KMS-11 (cell line): ENCODE data around the gene ACAD8.
"Not testable (repeated sequence)": the region's sequence is repeated elsewhere in the genome, so short reads cannot be mapped to it uniquely, and the experiment has no call there.

Experiments
- H2AFZ ChIP-seq: fragments of 200-600 bp; sonication (generic); 2 replicates; pipeline ENCODE4 v1.6.1; 2016; ENCODE audit warnings: antibody characterized with exemption, mixed run types, low read depth
- H3K27ac ChIP-seq: fragments of 200-600 bp; sonication (generic); 2 replicates; pipeline ENCODE4 v1.6.1; 2016; ENCODE audit warnings: mild to moderate bottlenecking, mixed run types
- H3K27me3 ChIP-seq: fragments of 200-600 bp; sonication (generic); 2 replicates; pipeline ENCODE4 v1.6.1; 2017; ENCODE audit warnings: mild to moderate bottlenecking, low read depth, mixed run types, moderate library complexity; ENCODE audit not compliant: insufficient read depth
- H3K36me3 ChIP-seq: fragments of 200-600 bp; sonication (generic); 2 replicates; pipeline ENCODE4 v1.6.1; 2017; ENCODE audit warnings: mild to moderate bottlenecking, mixed run types; ENCODE audit not compliant: insufficient read depth
- H3K4me1 ChIP-seq: fragments of 200-600 bp; sonication (generic); 2 replicates; pipeline ENCODE4 v1.6.1; 2016; ENCODE audit warnings: mild to moderate bottlenecking, low read depth, mixed run types; ENCODE audit not compliant: poor library complexity, severe bottlenecking
- H3K4me2 ChIP-seq: fragments of 200-600 bp; sonication (generic); 2 replicates; pipeline ENCODE4 v1.7.0; 2016; ENCODE audit warnings: mild to moderate bottlenecking, mixed run types
- H3K4me3 ChIP-seq: fragments of 200-600 bp; sonication (generic); IDR thresholded peaks from 2 replicates; pipeline ENCODE4 v1.6.1; 2017; ENCODE audit warnings: low read depth, low read length, mixed read lengths; ENCODE audit not compliant: insufficient read depth
- H3K79me2 ChIP-seq: fragments of 200-600 bp; sonication (generic); 2 replicates; pipeline ENCODE4 v1.6.1; 2016; ENCODE audit warnings: low read depth, mixed run types; ENCODE audit not compliant: insufficient read depth
- H3K9ac ChIP-seq: fragments of 200-600 bp; sonication (generic); 2 replicates; pipeline ENCODE4 v1.6.1; 2016; ENCODE audit warnings: mild to moderate bottlenecking, mixed run types
- H4K20me1 ChIP-seq: fragments of 200-600 bp; sonication (generic); 2 replicates; pipeline ENCODE4 v1.6.1; 2016; ENCODE audit warnings: mild to moderate bottlenecking, mixed run types; ENCODE audit not compliant: insufficient read depth
- TF ChIP-seq, protein P1 (sequence below): fragments of 200-600 bp; sonication (generic); conservative IDR thresholded peaks from 2 replicates; pipeline ENCODE4 v1.6.1; 2017; ENCODE audit warnings: low read depth, mild to moderate bottlenecking, antibody characterized with exemption, low read length, moderate library complexity, mixed read lengths

The ACAD8 gene

DNA sequence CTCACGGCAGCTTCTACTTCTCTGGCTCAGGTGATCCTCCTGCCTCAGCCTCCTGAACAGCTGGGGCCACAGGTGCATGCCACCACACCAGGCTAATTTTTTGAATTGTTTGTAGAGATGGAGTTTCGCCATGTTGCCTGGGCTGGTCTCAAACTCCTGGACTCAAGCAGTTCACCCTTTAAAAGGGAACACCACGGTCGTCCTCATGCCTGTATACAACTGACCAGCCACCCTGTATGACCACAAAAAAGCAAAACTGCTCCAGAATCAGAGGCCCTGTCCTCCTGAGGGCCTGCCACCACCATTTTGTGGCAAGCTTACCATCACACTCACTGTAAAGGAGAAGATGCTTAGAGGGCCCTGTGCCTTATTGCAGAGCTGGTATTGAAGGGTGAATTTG lies 25.0 kb downstream of the ACAD8 start:
- no peaks in the 10 kb centered on the region for H4K20me1 ChIP-seq
- no peak overlapping the region for H3K4me3 ChIP-seq
- H3K79me2 ChIP-seq: no peaks in the 10 kb centered on the region
- H3K4me2 ChIP-seq: no peak overlapping the region
- no peak overlapping the region for H2AFZ ChIP-seq
- H3K27me3 ChIP-seq: no peaks in the 10 kb centered on the region
- peaks cover 15% of the 10 kb centered on the region for H3K4me1 ChIP-seq
- no peak overlapping the region for H3K27ac ChIP-seq
- no peak overlapping the region for H3K9ac ChIP-seq
- TF ChIP-seq, protein P1, sequence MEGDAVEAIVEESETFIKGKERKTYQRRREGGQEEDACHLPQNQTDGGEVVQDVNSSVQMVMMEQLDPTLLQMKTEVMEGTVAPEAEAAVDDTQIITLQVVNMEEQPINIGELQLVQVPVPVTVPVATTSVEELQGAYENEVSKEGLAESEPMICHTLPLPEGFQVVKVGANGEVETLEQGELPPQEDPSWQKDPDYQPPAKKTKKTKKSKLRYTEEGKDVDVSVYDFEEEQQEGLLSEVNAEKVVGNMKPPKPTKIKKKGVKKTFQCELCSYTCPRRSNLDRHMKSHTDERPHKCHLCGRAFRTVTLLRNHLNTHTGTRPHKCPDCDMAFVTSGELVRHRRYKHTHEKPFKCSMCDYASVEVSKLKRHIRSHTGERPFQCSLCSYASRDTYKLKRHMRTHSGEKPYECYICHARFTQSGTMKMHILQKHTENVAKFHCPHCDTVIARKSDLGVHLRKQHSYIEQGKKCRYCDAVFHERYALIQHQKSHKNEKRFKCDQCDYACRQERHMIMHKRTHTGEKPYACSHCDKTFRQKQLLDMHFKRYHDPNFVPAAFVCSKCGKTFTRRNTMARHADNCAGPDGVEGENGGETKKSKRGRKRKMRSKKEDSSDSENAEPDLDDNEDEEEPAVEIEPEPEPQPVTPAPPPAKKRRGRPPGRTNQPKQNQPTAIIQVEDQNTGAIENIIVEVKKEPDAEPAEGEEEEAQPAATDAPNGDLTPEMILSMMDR: no peak
- no peaks in the 10 kb centered on the region for H3K36me3 ChIP-seq

GRCh38 chr11:134281635-134282034 lies 28.3 kb downstream of the ACAD8 start:
- H3K9ac ChIP-seq, H3K4me1 ChIP-seq, H3K79me2 ChIP-seq, H3K4me3 ChIP-seq, H3K27me3 ChIP-seq, H3K36me3 ChIP-seq, H3K4me2 ChIP-seq, H4K20me1 ChIP-seq, H3K27ac ChIP-seq, H2AFZ ChIP-seq: not testable (repeated sequence)

GRCh38 chr11:134282121-134283045 lies 29.0 kb downstream of the ACAD8 start:
- Histone ChIP-seq H3K9ac (no peak overlapping the region), H3K4me3 (no peak overlapping the region), H3K79me2 (no peaks in the 10 kb centered on the region), H3K27me3 (no peaks in the 10 kb centered on the region), H3K36me3 (no peaks in the 10 kb centered on the region), H3K27ac (no peak overlapping the region), H4K20me1 (no peaks in the 10 kb centered on the region), H3K4me2 (no peak overlapping the region), H3K4me1 (no peaks in the 10 kb centered on the region), H2AFZ (no peak overlapping the region)
- TF ChIP-seq, protein P1: no peak

DNA sequence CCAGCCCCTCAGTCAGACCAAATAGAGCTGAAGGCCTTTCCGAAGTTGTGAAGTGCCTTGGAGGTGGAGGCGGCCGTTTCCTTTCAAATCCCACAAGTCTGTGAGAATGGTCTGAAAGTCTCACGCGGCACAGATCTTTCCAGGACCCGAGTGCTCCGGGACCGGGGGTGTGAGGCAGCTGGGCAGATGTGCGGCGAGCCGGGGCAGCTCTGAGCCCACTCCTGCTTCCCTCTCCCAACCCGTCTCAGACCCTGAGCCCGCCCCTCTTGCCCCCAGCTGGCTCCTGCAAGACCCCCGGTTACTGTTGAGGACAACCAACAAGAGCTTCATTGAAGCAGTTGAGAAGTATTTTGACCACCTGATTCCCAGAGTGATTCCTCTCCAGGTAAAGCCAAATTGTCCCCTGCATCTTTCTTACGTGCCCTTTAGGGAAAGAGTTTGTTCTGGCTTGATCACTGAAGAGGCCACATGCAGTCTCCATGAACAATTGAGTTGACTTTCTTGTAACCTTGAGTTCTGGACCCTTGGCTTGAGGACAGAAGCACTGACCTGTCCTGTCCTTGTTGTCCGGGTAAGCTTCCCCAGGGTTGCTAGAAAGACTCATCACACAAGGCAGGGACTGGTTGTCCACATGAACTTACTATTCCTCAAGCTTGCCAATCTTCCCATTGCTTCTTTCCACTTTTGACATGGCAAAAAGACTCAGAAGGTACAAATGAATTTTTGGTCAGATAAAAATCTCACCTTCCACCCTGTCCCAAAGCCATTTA lies 30.3 kb downstream of the ACAD8 start:
- Histone ChIP-seq H3K27me3 (no peaks in the 10 kb centered on the region), H4K20me1 (no peaks in the 10 kb centered on the region), H3K4me3 (no peak overlapping the region), H3K79me2 (no peaks in the 10 kb centered on the region), H3K4me2 (no peak overlapping the region), H3K36me3 (no peaks in the 10 kb centered on the region), H2AFZ (no peak overlapping the region), H3K4me1 (no peaks in the 10 kb centered on the region), H3K9ac (no peak overlapping the region), H3K27ac (no peak overlapping the region)
- TF ChIP-seq, protein P1: no peak

DNA sequence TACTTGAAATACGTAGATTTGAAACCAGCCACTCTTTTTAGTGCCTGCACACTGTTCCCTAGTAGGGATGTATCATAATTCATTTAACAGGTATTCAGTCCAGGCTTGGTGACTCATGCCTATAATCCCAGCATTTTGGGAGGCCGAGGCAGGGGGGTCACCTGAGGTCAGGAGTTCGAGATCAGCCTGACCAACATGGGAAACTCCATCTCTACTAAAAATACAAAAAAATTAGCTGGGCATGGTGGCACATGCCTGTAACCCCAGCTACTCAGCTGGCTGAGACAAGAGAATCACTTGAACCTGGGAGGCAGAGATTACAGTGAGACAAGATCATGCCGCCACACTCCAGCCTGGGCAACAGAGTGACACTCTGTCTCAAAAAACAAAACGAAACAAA lies 31.0 kb downstream of the ACAD8 start:
- not testable (repeated sequence) for H3K4me2 ChIP-seq, H3K36me3 ChIP-seq, H2AFZ ChIP-seq, H3K79me2 ChIP-seq, H4K20me1 ChIP-seq, H3K27ac ChIP-seq, H3K4me1 ChIP-seq, H3K4me3 ChIP-seq, H3K9ac ChIP-seq, H3K27me3 ChIP-seq
